Measurements from ENCODE around the gene TRIM29. TPM values are rescaled to one million over a fixed set of nuclear protein-coding genes. Genes with fewer than 3 reads are reported as not detected.

The TRIM29 gene
- total RNA-seq, 1 donor from 2014 or later = 1.1 TPM

DNA sequence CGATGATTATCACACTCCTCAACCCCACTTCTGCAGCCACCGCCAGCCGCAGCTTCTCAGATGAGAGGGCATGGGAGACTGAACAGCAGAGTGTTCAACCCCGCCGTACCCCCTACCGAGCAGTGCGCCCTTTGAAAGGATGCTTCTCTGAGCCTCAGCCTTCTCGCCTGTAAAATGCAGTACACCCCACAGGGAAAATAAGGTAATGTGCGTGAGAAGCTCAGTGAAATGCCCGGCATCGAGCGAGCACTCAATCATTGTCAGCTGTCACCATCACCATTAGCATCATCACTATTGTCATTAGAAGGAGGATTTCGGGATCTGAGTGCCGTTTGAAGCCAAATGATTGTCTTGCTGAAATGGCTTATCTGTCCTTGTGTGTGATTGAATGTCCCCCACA lies 13.6 kb downstream of the TRIM29 start:
- no peak overlapping the region for H3K27ac Mint-ChIP-seq (ENCODE audit: unreplicated experiment)
- H3K4me1 Mint-ChIP-seq (ENCODE audit: low read depth, unreplicated experiment) = peaks cover 8% of the 10 kb centered on the region
- H3K27me3 Mint-ChIP-seq (ENCODE audit: low read depth, unreplicated experiment) = peaks cover 61% of the 10 kb centered on the region
- no peak overlapping the region for H2AFZ ChIP-seq (ENCODE audit: low read depth, low read length)
- no peaks in the 10 kb centered on the region for H3K36me3 ChIP-seq (ENCODE audit: insufficient read depth, low read length)
- no peaks in the 10 kb centered on the region for H4K20me1 ChIP-seq (ENCODE audit: insufficient read depth, low read length)
- FAIRE-seq = no peak
- H3K79me2 ChIP-seq (ENCODE audit: insufficient read depth, low read length) = no peaks in the 10 kb centered on the region
- no peaks in the 10 kb centered on the region for H3K9me3 ChIP-seq (ENCODE audit: insufficient read depth, low read depth, low read length)
- no peak overlapping the region for H3K9ac ChIP-seq (ENCODE audit: low read length)
- no peak overlapping the region for H3K4me3 ChIP-seq (ENCODE audit: insufficient read depth, low read depth, low read length)
- peaks cover 17% of the 10 kb centered on the region for H3K9me3 Mint-ChIP-seq (ENCODE audit: unreplicated experiment)
- no peak overlapping the region for H3K27ac ChIP-seq (ENCODE audit: low read depth, low read length)
- DNase-seq (ENCODE audit: low read depth) = no peak
- peaks cover 16% of the 10 kb centered on the region for H3K27me3 ChIP-seq (ENCODE audit: insufficient read depth, low read length)
- H3K4me3 Mint-ChIP-seq (ENCODE audit: unreplicated experiment) = no peak overlapping the region
- no peak for TF ChIP-seq EZH2 (IDR thresholded peaks at IDR 0.05; ENCODE audit: insufficient read depth, low read length)
- TF ChIP-seq, protein P1, sequence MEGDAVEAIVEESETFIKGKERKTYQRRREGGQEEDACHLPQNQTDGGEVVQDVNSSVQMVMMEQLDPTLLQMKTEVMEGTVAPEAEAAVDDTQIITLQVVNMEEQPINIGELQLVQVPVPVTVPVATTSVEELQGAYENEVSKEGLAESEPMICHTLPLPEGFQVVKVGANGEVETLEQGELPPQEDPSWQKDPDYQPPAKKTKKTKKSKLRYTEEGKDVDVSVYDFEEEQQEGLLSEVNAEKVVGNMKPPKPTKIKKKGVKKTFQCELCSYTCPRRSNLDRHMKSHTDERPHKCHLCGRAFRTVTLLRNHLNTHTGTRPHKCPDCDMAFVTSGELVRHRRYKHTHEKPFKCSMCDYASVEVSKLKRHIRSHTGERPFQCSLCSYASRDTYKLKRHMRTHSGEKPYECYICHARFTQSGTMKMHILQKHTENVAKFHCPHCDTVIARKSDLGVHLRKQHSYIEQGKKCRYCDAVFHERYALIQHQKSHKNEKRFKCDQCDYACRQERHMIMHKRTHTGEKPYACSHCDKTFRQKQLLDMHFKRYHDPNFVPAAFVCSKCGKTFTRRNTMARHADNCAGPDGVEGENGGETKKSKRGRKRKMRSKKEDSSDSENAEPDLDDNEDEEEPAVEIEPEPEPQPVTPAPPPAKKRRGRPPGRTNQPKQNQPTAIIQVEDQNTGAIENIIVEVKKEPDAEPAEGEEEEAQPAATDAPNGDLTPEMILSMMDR (IDR thresholded peaks at IDR 0.05; ENCODE audit: insufficient read depth, low read depth, low read length) = no peak
- no peaks in the 10 kb centered on the region for H3K4me1 ChIP-seq (ENCODE audit: insufficient read depth, low read length)
- no peak overlapping the region for H3K4me2 ChIP-seq (ENCODE audit: low read length)
- H3K36me3 Mint-ChIP-seq (ENCODE audit: low read depth, unreplicated experiment) = peaks cover 2% of the 10 kb centered on the region

DNA sequence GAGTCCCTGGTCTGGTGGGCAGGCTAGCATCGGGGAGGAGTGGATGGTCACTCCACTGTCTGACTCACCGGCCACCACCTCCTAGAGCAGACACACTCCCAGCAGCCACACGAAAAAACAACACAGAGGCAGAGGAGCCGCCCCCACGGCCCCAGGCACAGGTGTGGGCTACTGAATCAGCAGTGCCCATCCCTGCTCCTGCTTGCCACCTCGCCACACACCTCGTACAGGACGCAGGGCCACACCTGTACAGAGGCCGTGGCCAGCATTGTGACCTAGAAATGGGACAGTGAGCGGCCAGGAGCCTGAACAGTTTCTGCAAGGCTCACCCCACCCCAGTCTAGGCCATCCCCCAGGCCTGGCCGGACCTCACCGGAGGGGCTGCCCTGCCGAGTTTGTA lies 14.0 kb downstream of the TRIM29 start:
- Histone ChIP-seq H3K79me2 (ENCODE audit: insufficient read depth, low read length) (no peaks in the 10 kb centered on the region), H3K27me3 (ENCODE audit: insufficient read depth, low read length) (peaks cover 15% of the 10 kb centered on the region), H2AFZ (ENCODE audit: low read depth, low read length) (no peak overlapping the region), H3K9me3 (ENCODE audit: insufficient read depth, low read depth, low read length) (no peaks in the 10 kb centered on the region), H4K20me1 (ENCODE audit: insufficient read depth, low read length) (no peaks in the 10 kb centered on the region), H3K4me2 (ENCODE audit: low read length) (no peak overlapping the region), H3K9ac (ENCODE audit: low read length) (no peak overlapping the region), H3K27ac (ENCODE audit: low read depth, low read length) (no peak overlapping the region), H3K4me3 (ENCODE audit: insufficient read depth, low read depth, low read length) (no peak overlapping the region), H3K4me1 (ENCODE audit: insufficient read depth, low read length) (no peaks in the 10 kb centered on the region), H3K36me3 (ENCODE audit: insufficient read depth, low read length) (no peaks in the 10 kb centered on the region)
- peaks cover 17% of the 10 kb centered on the region for H3K9me3 Mint-ChIP-seq (ENCODE audit: unreplicated experiment)
- H3K27me3 Mint-ChIP-seq (ENCODE audit: low read depth, unreplicated experiment) = peaks cover 59% of the 10 kb centered on the region
- TF ChIP-seq, protein P1 (IDR thresholded peaks at IDR 0.05; ENCODE audit: insufficient read depth, low read depth, low read length) = no peak
- no peak for TF ChIP-seq EZH2 (IDR thresholded peaks at IDR 0.05; ENCODE audit: insufficient read depth, low read length)
- peaks cover 8% of the 10 kb centered on the region for H3K4me1 Mint-ChIP-seq (ENCODE audit: low read depth, unreplicated experiment)
- H3K36me3 Mint-ChIP-seq (ENCODE audit: low read depth, unreplicated experiment) = peaks cover 2% of the 10 kb centered on the region
- FAIRE-seq (no peak), DNase-seq (ENCODE audit: low read depth) (no peak)
- H3K4me3 Mint-ChIP-seq (ENCODE audit: unreplicated experiment) = no peak overlapping the region
- no peak overlapping the region for H3K27ac Mint-ChIP-seq (ENCODE audit: unreplicated experiment)

DNA sequence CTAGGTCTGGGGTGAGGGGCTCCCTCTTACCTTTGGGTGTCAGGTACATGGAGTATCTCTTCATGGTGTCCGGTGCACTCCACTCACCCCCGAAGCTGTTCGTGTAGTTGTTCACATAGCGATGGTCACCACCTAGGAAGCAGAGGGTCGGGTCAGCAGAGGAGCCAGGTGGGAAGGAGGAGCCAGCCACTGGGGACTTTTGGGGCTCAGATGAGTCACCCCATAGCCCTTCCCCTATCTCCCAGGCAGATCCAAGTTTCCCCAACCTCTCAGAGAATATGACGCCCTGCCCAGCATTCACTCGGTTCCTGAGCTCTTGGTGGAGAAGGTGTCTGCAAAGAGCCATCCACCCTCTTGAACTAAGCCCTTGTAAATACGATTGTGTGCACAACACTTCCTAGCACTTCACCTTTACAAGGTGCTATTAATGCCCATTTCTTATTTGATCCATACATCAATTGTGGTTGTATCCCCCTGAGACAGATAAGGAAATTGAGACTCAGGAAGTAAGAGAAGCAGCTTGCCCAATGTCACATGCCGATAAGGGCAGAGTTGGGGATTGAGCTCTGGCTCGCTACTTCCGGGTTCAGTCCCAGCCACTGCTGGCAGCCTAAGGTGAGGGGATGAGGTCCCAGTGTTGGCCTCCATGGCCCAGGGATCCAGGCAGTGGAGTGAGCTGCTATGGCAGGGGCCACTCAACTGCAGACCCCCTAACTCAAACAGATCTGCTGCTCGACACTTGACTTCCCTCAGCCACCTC lies 14.8 kb downstream of the TRIM29 start:
- FAIRE-seq (no peak), DNase-seq (ENCODE audit: low read depth) (no peak)
- Histone ChIP-seq H3K36me3 (ENCODE audit: insufficient read depth, low read length) (no peaks in the 10 kb centered on the region), H4K20me1 (ENCODE audit: insufficient read depth, low read length) (no peaks in the 10 kb centered on the region), H3K4me3 (ENCODE audit: insufficient read depth, low read depth, low read length) (no peak overlapping the region), H3K27me3 (ENCODE audit: insufficient read depth, low read length) (peaks cover 12% of the 10 kb centered on the region), H3K9me3 (ENCODE audit: insufficient read depth, low read depth, low read length) (no peaks in the 10 kb centered on the region), H3K4me1 (ENCODE audit: insufficient read depth, low read length) (no peaks in the 10 kb centered on the region), H3K4me2 (ENCODE audit: low read length) (no peak overlapping the region), H3K79me2 (ENCODE audit: insufficient read depth, low read length) (no peaks in the 10 kb centered on the region), H3K9ac (ENCODE audit: low read length) (no peak overlapping the region), H3K27ac (ENCODE audit: low read depth, low read length) (no peak overlapping the region), H2AFZ (ENCODE audit: low read depth, low read length) (no peak overlapping the region)
- no peak overlapping the region for H3K27ac Mint-ChIP-seq (ENCODE audit: unreplicated experiment)
- H3K4me1 Mint-ChIP-seq (ENCODE audit: low read depth, unreplicated experiment) = peaks cover 8% of the 10 kb centered on the region
- no peak for TF ChIP-seq EZH2 (IDR thresholded peaks at IDR 0.05; ENCODE audit: insufficient read depth, low read length)
- TF ChIP-seq, protein P1 (IDR thresholded peaks at IDR 0.05; ENCODE audit: insufficient read depth, low read depth, low read length) = no peak
- peaks cover 2% of the 10 kb centered on the region for H3K36me3 Mint-ChIP-seq (ENCODE audit: low read depth, unreplicated experiment)
- H3K4me3 Mint-ChIP-seq (ENCODE audit: unreplicated experiment) = no peak overlapping the region
- peaks cover 14% of the 10 kb centered on the region for H3K9me3 Mint-ChIP-seq (ENCODE audit: unreplicated experiment)
- H3K27me3 Mint-ChIP-seq (ENCODE audit: low read depth, unreplicated experiment) = peaks cover 58% of the 10 kb centered on the region
